NCI-H1930 (cell line): Measurements from ENCODE around the gene CDH23.

ENCODE experiments used
- DNase-seq, 2 experiments: peaks; one replicate each; lab custom pipeline; 2025; lab: John Stamatoyannopoulos, UW

CDH23 gene

DNA sequence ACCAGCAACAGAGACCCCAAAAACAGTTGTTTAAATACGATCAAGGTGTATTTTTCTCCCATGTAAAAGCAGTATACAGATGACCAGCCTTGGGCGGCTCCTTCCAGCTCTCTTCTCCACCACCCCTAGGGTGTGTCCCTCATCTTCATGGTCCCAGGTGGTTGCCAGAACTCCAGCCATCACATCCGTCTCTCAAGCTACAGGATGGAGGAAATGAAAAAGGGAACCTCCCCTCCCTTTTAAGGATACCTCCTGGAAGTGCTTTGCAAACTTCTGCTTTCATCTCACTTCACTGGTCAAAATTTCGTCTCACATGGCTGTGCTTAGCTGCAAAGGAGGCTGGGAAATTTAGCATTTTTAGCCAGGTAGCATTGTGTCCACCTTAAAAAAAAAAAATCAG is 263.6 kb downstream of the CDH23 start:
- DNase-seq, result no peak

DNA sequence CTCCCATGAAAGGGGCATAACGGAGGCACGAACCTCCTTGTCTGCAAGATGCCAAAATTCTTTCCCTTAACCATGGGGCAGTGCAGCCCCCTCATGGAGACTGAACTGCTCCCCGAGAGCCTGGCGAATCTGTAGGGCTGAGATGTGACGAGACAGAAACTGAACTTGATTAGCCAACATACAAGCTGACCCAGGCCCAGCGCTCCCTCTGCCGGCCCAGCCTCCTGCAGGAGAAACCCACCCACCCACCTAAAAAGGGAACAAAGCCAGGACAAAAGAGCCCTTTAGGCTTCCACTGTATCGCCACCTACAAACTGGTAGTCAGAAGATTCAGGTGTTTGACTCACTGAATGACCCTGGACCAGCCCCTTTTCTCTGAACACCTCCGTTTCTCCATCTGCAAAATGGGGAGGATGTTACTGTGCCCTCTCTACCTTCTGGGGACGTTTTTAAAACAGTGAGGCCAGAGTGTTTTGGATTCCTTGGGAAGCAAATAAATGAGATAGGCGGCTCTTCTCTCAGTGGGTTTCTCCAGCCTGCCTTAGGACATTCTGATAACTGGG is 264.4 kb downstream of the CDH23 start:
- no peak for DNase-seq

DNA sequence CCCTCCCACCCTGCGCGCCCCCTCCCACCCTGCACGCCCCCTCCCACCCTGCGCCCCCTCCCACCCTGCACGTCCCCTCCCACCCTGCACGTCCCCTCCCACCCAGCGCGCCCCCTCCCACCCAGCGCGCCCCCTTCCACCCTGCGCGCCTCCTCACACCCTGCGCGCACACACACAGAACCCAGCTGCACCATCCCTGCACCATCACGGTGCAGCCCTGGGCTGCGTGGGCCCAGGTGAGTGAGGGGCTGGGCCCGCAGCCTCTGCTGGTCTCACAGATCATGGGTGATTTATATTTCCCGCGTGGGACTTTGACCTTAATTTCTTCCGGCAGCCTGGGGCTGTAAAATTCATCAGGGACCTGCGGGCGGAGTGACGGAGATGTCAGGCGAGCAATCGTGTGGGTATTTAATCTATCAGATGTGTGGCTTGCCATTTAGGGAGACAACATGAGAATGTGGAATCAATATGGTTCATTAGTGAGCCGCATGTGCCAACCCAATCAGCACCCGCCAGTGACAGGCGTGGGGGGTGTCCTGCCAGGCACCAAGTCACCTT is 265.1 kb downstream of the CDH23 start:
- no peak for DNase-seq

DNA sequence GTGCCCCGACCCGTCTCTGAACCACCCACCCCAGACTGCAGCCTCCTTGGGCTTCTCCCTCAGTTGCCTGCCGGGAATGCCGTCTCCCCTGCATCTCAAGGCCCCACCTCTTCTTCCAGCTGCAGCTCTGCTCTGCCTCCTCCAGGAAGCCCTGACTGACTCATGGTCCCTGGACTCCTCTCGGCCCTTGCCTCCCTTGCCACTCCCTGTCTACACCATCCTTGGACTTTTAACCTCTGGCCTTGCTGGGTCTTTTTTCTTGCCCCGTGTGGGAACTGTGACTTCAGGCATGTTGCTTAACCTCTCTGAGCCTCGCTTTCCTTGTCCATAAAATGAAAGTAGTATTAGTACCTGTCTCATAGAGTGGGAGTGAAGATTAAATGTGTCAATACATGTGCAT is 266.6 kb downstream of the CDH23 start:
- no peak for DNase-seq

GRCh38 chr10:71664585-71664984 is 267.9 kb downstream of the CDH23 start:
- DNase-seq, result no peak

- no peak for DNase-seq
Measured at GRCh38 chr10:71665456-71665855, 268.7 kb downstream of the CDH23 start.

GRCh38 chr10:71666639-71667386 is 270.1 kb downstream of the CDH23 start:
- DNase-seq, result no peak

GRCh38 chr10:71667387-71667752 is 270.6 kb downstream of the CDH23 start:
- no peak for DNase-seq

GRCh38 chr10:71671994-71672946 is 275.6 kb downstream of the CDH23 start:
- DNase-seq, result no peak

DNA sequence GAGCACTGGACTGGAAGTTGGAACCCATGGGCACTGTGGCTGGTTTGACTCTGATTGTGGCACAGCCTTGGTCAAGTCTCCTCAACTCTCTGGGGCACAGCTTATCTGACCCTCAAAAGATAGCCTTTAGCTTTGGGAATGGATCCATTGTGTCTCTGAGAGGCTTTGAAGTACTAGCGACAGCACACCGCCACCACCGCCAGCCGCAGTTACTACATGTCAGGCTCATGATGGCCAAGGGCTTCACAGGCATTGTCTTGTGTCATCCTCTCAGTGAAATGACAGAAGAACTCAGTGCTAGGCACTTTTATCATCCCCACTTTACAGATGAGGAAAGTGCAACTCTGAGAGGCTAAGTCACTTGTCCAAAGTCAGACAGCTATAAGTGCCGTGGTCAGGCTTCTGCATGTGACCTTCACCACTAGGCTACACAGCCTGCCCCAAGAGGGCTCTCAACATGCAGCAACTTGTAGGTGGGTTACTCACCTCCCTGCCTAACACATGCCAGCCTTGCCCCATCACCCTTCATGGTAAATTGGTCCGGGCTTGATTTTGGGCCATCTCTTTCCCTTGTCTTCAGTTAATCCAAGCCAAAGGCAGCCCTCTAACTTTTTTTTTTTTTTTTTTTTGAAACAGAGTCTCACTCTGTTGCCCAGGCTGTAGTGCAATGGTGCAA is 278.7 kb downstream of the CDH23 start:
- no peak for DNase-seq

- no peak for DNase-seq
Measured at GRCh38 chr10:71677261-71677660, 280.5 kb downstream of the CDH23 start.

GRCh38 chr10:71678057-71678805 is 281.5 kb downstream of the CDH23 start:
- no peak for DNase-seq

- no peak for DNase-seq
Measured at GRCh38 chr10:71679425-71679824, 282.7 kb downstream of the CDH23 start.

DNA sequence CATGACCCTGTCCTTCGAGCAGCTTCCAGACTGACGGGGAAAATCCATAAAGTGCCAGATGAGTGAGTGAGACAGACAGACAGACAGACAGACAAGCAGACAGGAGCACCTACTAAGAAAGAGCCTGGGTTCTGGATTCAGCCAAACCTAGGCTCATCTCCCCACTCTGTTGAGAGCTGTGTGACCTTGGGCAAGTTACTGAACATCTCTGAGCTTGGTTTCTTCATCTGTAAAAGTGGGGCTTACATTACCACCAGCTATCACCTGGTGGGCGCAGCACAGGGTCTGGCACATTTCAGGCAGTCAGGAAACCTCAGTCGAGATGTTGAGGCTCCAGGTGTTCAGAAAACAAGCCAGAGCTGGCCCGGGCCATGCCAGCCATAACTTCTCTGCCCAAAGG is 285.3 kb downstream of the CDH23 start:
- no peak for DNase-seq

- no peak for DNase-seq
Measured at GRCh38 chr10:71683301-71683700, 286.6 kb downstream of the CDH23 start.

GRCh38 chr10:71684356-71685173 is 287.8 kb downstream of the CDH23 start:
- no peak for DNase-seq

GRCh38 chr10:71685554-71686232 is 289.0 kb downstream of the CDH23 start:
- DNase-seq, result no peak

- no peak for DNase-seq
Measured at GRCh38 chr10:71687077-71687476, 290.4 kb downstream of the CDH23 start.

- no peak for DNase-seq
Measured at GRCh38 chr10:71687480-71687879, 290.8 kb downstream of the CDH23 start.

GRCh38 chr10:71688256-71688655 is 291.5 kb downstream of the CDH23 start:
- no peak for DNase-seq
